K562 (cell line): ENCODE results near the gene LRTM1. TPM values are rescaled to one million over a fixed set of nuclear protein-coding genes. Genes with fewer than 3 reads are reported as not detected.

ENCODE experiments used
- ATAC-seq: fragments of 200-7000 bp; cut with Tn5 transposase; 3 replicates; pipeline ENCODE4 v1.9.1; 2020; ENCODE audit warnings: moderate library complexity
- BruUV-seq: library from RNA; stranded (reverse); fragments of 400-500 nt; replicated peaks from 2 replicates; lab custom pipeline; 2021; lab: Mats Ljungman, UMichigan
- CTCF ChIA-PET: fragments of 300-600 bp; formaldehyde crosslinking; extraction: SDS; loops from one replicate; lab custom pipeline; 2021; ENCODE audit warnings: low intra/inter-chr PET ratio; lab: Yijun Ruan, JAX
- POLR2A ChIA-PET: fragments of 300-600, 350-650 bp; sonication (Branson Sonifier 250); formaldehyde crosslinking; extraction: SDS; loops from one replicate; lab custom pipeline; 2021; ENCODE audit warnings: antibody characterized with exemption, inconsistent platforms; lab: Yijun Ruan, JAX
- DNase-seq, 4 experiments: peaks; one replicate each; pipeline versions ENCODE4 v3.0.0 to v3.0.0-alpha.2; 2011 to 2018; ENCODE audit warnings: low spot score in 3 of 4, mixed read lengths in 3 of 4; ENCODE audit errors: extremely low read depth in 1 of 4
- FAIRE-seq: peaks from 2 replicates; lab custom pipeline; 2011; peaks lifted over from hg19 to GRCh38; lab: Jason Lieb, UNC
- H2AFZ ChIP-seq: 2 replicates; pipeline ENCODE4 v1.6.0; 2011; ENCODE audit warnings: low read depth, low read length, control low read depth, inconsistent platforms
- H3K27ac ChIP-seq: fragments of 200-600 bp; 3 replicates; pipeline ENCODE4 v1.8.0; 2011; ENCODE audit warnings: low read depth, mild to moderate bottlenecking, control low read depth, inconsistent platforms, low read length, moderate library complexity, mixed read lengths; ENCODE audit errors: extremely low read depth
- H3K27me3 ChIP-seq, 2 experiments: fragments of 300-600 bp in 1 of 2; 2 replicates in 1 of 2; 3 replicates in 1 of 2; pipeline versions ENCODE4 v1.6.0 to v1.8.0; 2011; ENCODE audit warnings: inconsistent platforms in 2 of 2, low read length in 2 of 2, mild to moderate bottlenecking in 1 of 2, mixed read lengths in 1 of 2, moderate library complexity in 1 of 2; ENCODE audit not compliant: control insufficient read depth in 2 of 2, insufficient read depth in 2 of 2
- H3K36me3 ChIP-seq: fragments of 300-600 bp; 3 replicates; pipeline ENCODE4 v1.8.0; 2011; ENCODE audit warnings: mild to moderate bottlenecking, low read length, inconsistent platforms; ENCODE audit not compliant: control insufficient read depth, insufficient read depth
- H3K4me1 ChIP-seq, 2 experiments: fragments of 200-600 bp in 1 of 2; replicated peaks in 1 of 2; 2 replicates in 1 of 2; 3 replicates in 1 of 2; pipeline versions ENCODE4 v1.5.1 to v1.8.0; 2011; ENCODE audit warnings: inconsistent platforms in 2 of 2, low read length in 2 of 2, mild to moderate bottlenecking in 1 of 2, mixed read lengths in 1 of 2, moderate library complexity in 1 of 2; ENCODE audit not compliant: control insufficient read depth in 2 of 2, insufficient read depth in 2 of 2
- H3K4me2 ChIP-seq: 2 replicates; pipeline ENCODE4 v1.6.1; 2011; ENCODE audit warnings: low read length, control low read depth, inconsistent platforms, mixed read lengths; ENCODE audit not compliant: insufficient read depth
- H3K4me3 ChIP-seq: fragments of 200-600 bp; sonication (generic), shearing (Covaris generic); 2 replicates; pipeline ENCODE4 v1.5.1; 2016; ENCODE audit warnings: control low read depth, inconsistent platforms
- H3K79me2 ChIP-seq: fragments of 200-600 bp; 3 replicates; pipeline ENCODE4 v1.8.0; 2011; ENCODE audit warnings: low read length, inconsistent platforms; ENCODE audit not compliant: control insufficient read depth, insufficient read depth
- H3K9ac ChIP-seq, 2 experiments: 2 replicates each; pipeline versions ENCODE4 v1.6.0 to v1.6.1; 2011; ENCODE audit warnings: low read depth in 2 of 2, low read length in 2 of 2, control low read depth in 1 of 2, inconsistent platforms in 1 of 2, mild to moderate bottlenecking in 1 of 2, mixed read lengths in 1 of 2; ENCODE audit not compliant: insufficient read depth in 1 of 2
- H3K9me1 ChIP-seq: one replicate; pipeline ENCODE4 v1.6.0; 2011; ENCODE audit warnings: inconsistent platforms, mild to moderate bottlenecking, low read length, moderate library complexity; ENCODE audit not compliant: control insufficient read depth, insufficient read depth
- H3K9me3 ChIP-seq: replicated peaks from 2 replicates; pipeline ENCODE4 v1.5.1; 2011; ENCODE audit warnings: low read depth, low read length, inconsistent platforms; ENCODE audit not compliant: control insufficient read depth, insufficient read depth
- H4K20me1 ChIP-seq: replicated peaks from 2 replicates; pipeline ENCODE4 v1.6.1; 2011; ENCODE audit warnings: low read length, inconsistent platforms, mixed read lengths; ENCODE audit not compliant: control insufficient read depth, insufficient read depth
- DNMT1 ChIP-seq: fragments of 450-650 bp; IDR thresholded peaks from 2 replicates; pipeline ENCODE4 v1.6.1; 2016; ENCODE audit warnings: antibody characterized with exemption, mild to moderate bottlenecking
- ETV5 ChIP-seq: sonication (generic); formaldehyde crosslinking; IDR thresholded peaks from 2 replicates; pipeline ENCODE4 v1.4.0; 2020; ENCODE audit warnings: low read depth, mild to moderate bottlenecking, missing genetic modification reagents
- MAZ ChIP-seq, 2 experiments: fragments of 450-650 bp in 1 of 2; sonication (generic) in 1 of 2; formaldehyde crosslinking; IDR thresholded peaks in 1 of 2; conservative IDR thresholded peaks in 1 of 2; 2 replicates each; pipeline versions ENCODE4 v1.4.0 to v1.5.0; 2020; ENCODE audit warnings: mild to moderate bottlenecking in 1 of 2, missing genetic modification reagents in 1 of 2
- MTA2 ChIP-seq: fragments of 450-650 bp; IDR thresholded peaks from 2 replicates; pipeline ENCODE4 v1.6.1; 2016; ENCODE audit warnings: low read depth
- NFYB ChIP-seq: IDR thresholded peaks from 2 replicates; pipeline ENCODE4 v1.6.1; 2011; ENCODE audit warnings: mild to moderate bottlenecking, moderate library complexity; ENCODE audit not compliant: insufficient read length; ENCODE audit errors: extremely low read depth
- YY1 ChIP-seq, 3 experiments: IDR thresholded peaks; 2 replicates each; pipeline ENCODE4 v1.6.1; 2011; ENCODE audit warnings: low read length in 2 of 3, mild to moderate bottlenecking in 2 of 3, moderate library complexity in 2 of 3, borderline replicate concordance in 1 of 3, control low read depth in 1 of 3, low read depth in 1 of 3; ENCODE audit not compliant: insufficient read depth in 3 of 3, insufficient replicate concordance in 2 of 3, control insufficient read depth in 1 of 3, insufficient read length in 1 of 3; ENCODE audit errors: extremely low read depth in 1 of 3
- ZNF76 ChIP-seq: fragments of 250-450 bp; sonication (Bioruptor Pico); IDR thresholded peaks from 2 replicates; pipeline ENCODE4 v1.4.0; 2020; ENCODE audit warnings: mild to moderate bottlenecking, moderate library complexity, borderline replicate concordance
- WGBS: fragments of 100-300 bp; shearing (Covaris generic); methylation state at CpG from one replicate; pipeline ENCODE4 v1.1.6; 2016; ENCODE audit warnings: low coverage, mixed read lengths; ENCODE audit not compliant: insufficient coverage; ENCODE audit errors: missing lambda C conversion rate; 5-methylcytosine and 5-hydroxymethylcytosine counted together
- in situ Hi-C: fragments of 300-500 bp; cut with MboI; formaldehyde crosslinking; loops from 4 replicates; pipeline ENCODE4 v1.15.0; 2018; ENCODE audit warnings: inconsistent platforms, mixed read lengths
- intact Hi-C: fragments of 100-400 bp; cut with micrococcal nuclease; formaldehyde crosslinking; loops from 2 replicates; pipeline ENCODE4 v1.14.2; 2022
- polyA plus RNA-seq, 8 experiments: library from polyadenylated mRNA; depleted of rRNA in 4 of 8; stranded (reverse) in 5 of 8; unstranded in 3 of 8; fragments of >200 nt; fragmentation: Nextera tagmentation in 2 of 8; fragmentation: Illumina TruSeq in 1 of 8; extraction: Ambion mirVana in 2 of 8; extraction: Trizol in 1 of 8; gene quantifications; 2 replicates each; pipeline versions ENCODE4 v1.2.1 to v1.2.3, GENCODE V29; 2011 to 2014; ENCODE audit warnings: inconsistent platforms in 1 of 8, missing spikeins in 1 of 8
- total RNA-seq, 7 experiments: library from RNA; depleted of rRNA in 6 of 7; stranded (reverse); fragments of >200 nt in 6 of 7; fragmentation: Illumina TruSeq in 2 of 7; extraction: Trizol in 2 of 7; gene quantifications; 2 replicates each; pipeline versions ENCODE4 v1.2.1 to v1.2.3, GENCODE V29; 2011 to 2021; ENCODE audit warnings: low replicate concordance in 1 of 7
- TF ChIP-seq, protein P1 (sequence below): fragments of 450-650 bp; IDR thresholded peaks from 2 replicates; pipeline ENCODE4 v1.6.1; 2018; ENCODE audit not compliant: partially characterized antibody
- TF ChIP-seq, protein P2 (sequence below): IDR thresholded peaks from 3 replicates; pipeline ENCODE4 v1.6.1; 2011; ENCODE audit warnings: borderline replicate concordance, mild to moderate bottlenecking, moderate library complexity; ENCODE audit not compliant: insufficient read length; ENCODE audit errors: extremely low read depth
- TF ChIP-seq, protein P3 (sequence below): fragments of 250-450 bp; sonication (Bioruptor Pico); IDR thresholded peaks from 2 replicates; pipeline ENCODE4 v1.4.0; 2020; ENCODE audit warnings: mild to moderate bottlenecking, moderate library complexity, borderline replicate concordance

Gene LRTM1
- total and polyA plus RNA-seq, 9 of the 15 experiments (the other 6 are each of a cell fraction or from before 2014, with no cell fraction given): not detected

DNA sequence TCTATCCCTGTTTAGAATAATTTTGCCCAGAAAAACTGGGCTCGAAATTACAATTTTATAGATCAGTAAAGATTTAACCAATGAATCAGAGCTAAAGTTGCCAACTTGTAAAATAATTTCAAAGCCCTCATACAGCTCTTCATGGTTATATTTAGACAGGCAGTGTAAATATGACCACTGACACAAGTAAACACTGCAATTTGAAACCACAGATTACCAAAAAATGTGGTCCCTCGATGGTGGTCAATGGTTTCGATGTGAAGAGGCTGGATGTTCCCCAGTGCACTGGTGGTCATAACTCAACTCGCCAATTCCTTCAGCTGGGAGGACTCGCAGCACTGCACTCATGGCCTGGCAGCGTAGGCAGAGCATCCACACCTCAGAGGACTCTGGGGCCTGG, 28.6 kb downstream of the LRTM1 start:
- Histone ChIP-seq H3K27ac (no peak overlapping the region), H3K4me2 (no peak overlapping the region), H3K4me1 (no peaks in the 10 kb centered on the region), H4K20me1 (no peaks in the 10 kb centered on the region), H3K9me1 (no peaks in the 10 kb centered on the region), H3K79me2 (no peaks in the 10 kb centered on the region), H3K27me3 (no peaks in the 10 kb centered on the region), H3K36me3 (no peaks in the 10 kb centered on the region), H2AFZ (no peak overlapping the region), H3K4me3 (no peak overlapping the region), H3K9ac (no peak overlapping the region), H3K9me3 (no peaks in the 10 kb centered on the region)
- ChIA-PET CTCF (no interaction called here), POLR2A (no interaction called here)
- WGBS: 0% methylated on average over 6 of the region's 6 CpGs
- intact Hi-C loops: no loop called here
- FAIRE-seq (no peak), ATAC-seq (no peak), DNase-seq (no peak)
- BruUV-seq: no TSS peak
- in situ Hi-C loops: no loop called here
- TF ChIP-seq, protein P1, sequence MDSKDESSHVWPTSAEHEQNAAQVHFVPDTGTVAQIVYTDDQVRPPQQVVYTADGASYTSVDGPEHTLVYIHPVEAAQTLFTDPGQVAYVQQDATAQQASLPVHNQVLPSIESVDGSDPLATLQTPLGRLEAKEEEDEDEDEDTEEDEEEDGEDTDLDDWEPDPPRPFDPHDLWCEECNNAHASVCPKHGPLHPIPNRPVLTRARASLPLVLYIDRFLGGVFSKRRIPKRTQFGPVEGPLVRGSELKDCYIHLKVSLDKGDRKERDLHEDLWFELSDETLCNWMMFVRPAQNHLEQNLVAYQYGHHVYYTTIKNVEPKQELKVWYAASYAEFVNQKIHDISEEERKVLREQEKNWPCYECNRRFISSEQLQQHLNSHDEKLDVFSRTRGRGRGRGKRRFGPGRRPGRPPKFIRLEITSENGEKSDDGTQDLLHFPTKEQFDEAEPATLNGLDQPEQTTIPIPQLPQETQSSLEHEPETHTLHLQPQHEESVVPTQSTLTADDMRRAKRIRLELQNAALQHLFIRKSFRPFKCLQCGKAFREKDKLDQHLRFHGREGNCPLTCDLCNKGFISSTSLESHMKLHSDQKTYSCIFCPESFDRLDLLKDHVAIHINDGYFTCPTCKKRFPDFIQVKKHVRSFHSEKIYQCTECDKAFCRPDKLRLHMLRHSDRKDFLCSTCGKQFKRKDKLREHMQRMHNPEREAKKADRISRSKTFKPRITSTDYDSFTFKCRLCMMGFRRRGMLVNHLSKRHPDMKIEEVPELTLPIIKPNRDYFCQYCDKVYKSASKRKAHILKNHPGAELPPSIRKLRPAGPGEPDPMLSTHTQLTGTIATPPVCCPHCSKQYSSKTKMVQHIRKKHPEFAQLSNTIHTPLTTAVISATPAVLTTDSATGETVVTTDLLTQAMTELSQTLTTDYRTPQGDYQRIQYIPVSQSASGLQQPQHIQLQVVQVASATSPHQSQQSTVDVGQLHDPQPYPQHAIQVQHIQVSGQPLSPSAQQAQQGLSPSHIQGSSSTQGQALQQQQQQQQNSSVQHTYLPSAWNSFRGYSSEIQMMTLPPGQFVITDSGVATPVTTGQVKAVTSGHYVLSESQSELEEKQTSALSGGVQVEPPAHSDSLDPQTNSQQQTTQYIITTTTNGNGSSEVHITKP: no peak
- TF ChIP-seq, protein P2, sequence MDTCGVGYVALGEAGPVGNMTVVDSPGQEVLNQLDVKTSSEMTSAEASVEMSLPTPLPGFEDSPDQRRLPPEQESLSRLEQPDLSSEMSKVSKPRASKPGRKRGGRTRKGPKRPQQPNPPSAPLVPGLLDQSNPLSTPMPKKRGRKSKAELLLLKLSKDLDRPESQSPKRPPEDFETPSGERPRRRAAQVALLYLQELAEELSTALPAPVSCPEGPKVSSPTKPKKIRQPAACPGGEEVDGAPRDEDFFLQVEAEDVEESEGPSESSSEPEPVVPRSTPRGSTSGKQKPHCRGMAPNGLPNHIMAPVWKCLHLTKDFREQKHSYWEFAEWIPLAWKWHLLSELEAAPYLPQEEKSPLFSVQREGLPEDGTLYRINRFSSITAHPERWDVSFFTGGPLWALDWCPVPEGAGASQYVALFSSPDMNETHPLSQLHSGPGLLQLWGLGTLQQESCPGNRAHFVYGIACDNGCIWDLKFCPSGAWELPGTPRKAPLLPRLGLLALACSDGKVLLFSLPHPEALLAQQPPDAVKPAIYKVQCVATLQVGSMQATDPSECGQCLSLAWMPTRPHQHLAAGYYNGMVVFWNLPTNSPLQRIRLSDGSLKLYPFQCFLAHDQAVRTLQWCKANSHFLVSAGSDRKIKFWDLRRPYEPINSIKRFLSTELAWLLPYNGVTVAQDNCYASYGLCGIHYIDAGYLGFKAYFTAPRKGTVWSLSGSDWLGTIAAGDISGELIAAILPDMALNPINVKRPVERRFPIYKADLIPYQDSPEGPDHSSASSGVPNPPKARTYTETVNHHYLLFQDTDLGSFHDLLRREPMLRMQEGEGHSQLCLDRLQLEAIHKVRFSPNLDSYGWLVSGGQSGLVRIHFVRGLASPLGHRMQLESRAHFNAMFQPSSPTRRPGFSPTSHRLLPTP: no peak
- TF ChIP-seq DNMT1: no peak
- no peak for TF ChIP-seq ZNF76 (CRISPR knock-in tag)
- TF ChIP-seq, protein P3, sequence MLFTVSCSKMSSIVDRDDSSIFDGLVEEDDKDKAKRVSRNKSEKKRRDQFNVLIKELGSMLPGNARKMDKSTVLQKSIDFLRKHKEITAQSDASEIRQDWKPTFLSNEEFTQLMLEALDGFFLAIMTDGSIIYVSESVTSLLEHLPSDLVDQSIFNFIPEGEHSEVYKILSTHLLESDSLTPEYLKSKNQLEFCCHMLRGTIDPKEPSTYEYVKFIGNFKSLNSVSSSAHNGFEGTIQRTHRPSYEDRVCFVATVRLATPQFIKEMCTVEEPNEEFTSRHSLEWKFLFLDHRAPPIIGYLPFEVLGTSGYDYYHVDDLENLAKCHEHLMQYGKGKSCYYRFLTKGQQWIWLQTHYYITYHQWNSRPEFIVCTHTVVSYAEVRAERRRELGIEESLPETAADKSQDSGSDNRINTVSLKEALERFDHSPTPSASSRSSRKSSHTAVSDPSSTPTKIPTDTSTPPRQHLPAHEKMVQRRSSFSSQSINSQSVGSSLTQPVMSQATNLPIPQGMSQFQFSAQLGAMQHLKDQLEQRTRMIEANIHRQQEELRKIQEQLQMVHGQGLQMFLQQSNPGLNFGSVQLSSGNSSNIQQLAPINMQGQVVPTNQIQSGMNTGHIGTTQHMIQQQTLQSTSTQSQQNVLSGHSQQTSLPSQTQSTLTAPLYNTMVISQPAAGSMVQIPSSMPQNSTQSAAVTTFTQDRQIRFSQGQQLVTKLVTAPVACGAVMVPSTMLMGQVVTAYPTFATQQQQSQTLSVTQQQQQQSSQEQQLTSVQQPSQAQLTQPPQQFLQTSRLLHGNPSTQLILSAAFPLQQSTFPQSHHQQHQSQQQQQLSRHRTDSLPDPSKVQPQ (CRISPR knock-in tag): no peak
- no peak for TF ChIP-seq MAZ (CRISPR knock-in tag; conservative IDR thresholded peaks at IDR 0.05 in 1 of 2, IDR thresholded peaks at IDR 0.05 in 1 of 2)
- no peak for TF ChIP-seq YY1 (IDR thresholded peaks at IDR 0.05; ENCODE audit: borderline replicate concordance in 1 of 3, control insufficient read depth in 1 of 3, extremely low read depth in 1 of 3, insufficient read depth in 3 of 3, insufficient read length in 1 of 3, insufficient replicate concordance in 2 of 3, low read depth in 1 of 3, low read length in 2 of 3)
- TF ChIP-seq ETV5: no peak
- TF ChIP-seq NFYB: no peak
- TF ChIP-seq MTA2: no peak
